ENCODE data around the gene CUL4B.
A peak's percentile ranks its signal among the peaks of the same experiment; 100 is the strongest.

CUL4B gene

GRCh38 chrX:120568609-120569008 is 7.8 kb upstream of the CUL4B start:
- no peak overlapping the region for H3K27ac ChIP-seq
- TF ChIP-seq CTCF (conservative IDR thresholded peaks at IDR 0.05), result no peak

GRCh38 chrX:120568035-120568434 is 7.3 kb upstream of the CUL4B start:
- H3K27ac ChIP-seq, result no peak overlapping the region
- no peak for TF ChIP-seq CTCF (conservative IDR thresholded peaks at IDR 0.05)

GRCh38 chrX:120566817-120567216 is 6.1 kb upstream of the CUL4B start:
- TF ChIP-seq CTCF (conservative IDR thresholded peaks at IDR 0.05), result no peak
- H3K27ac ChIP-seq, result no peak overlapping the region

- TF ChIP-seq CTCF (conservative IDR thresholded peaks at IDR 0.05), result no peak
- no peak overlapping the region for H3K27ac ChIP-seq
Observed at GRCh38 chrX:120564925-120565324, 4.2 kb upstream of the CUL4B start.

- no peak overlapping the region for H3K27ac ChIP-seq
- no peak for TF ChIP-seq CTCF (conservative IDR thresholded peaks at IDR 0.05)
Observed at GRCh38 chrX:120562569-120562926, 1.8 kb upstream of the CUL4B start.

- TF ChIP-seq CTCF (conservative IDR thresholded peaks at IDR 0.05), result no peak
Observed at GRCh38 chrX:120561634-120562568, 1.1 kb upstream of the CUL4B start.

GRCh38 chrX:120560405-120560841 is 339 bp downstream of the CUL4B start:
- peak overlapping the region; percentile 80 for H3K27ac ChIP-seq
- no peak for TF ChIP-seq CTCF (conservative IDR thresholded peaks at IDR 0.05)

More at GRCh38 chrX:120561634-120562568, 1.1 kb upstream of the CUL4B start:
- H3K27ac ChIP-seq, result peak overlapping the region; percentile 80

Data from VCaP (cell line).